GM12801 (cell line): ENCODE results near the gene CLIC3.

Experiments
- CTCF ChIP-seq: IDR thresholded peaks from one replicate; pipeline ENCODE4 v1.5.1; 2011; ENCODE audit warnings: control low read depth; ENCODE audit not compliant: insufficient read length; ENCODE audit errors: extremely low read depth

Gene CLIC3

GRCh38 chr9:136947955-136948510 lies 48.3 kb downstream of the CLIC3 start:
- no peak for TF ChIP-seq CTCF

- TF ChIP-seq CTCF = no peak
These were observed 49.1 kb downstream of the CLIC3 start for GRCh38 chr9:136947028-136947891.

GRCh38 chr9:136946228-136947027 lies 49.9 kb downstream of the CLIC3 start:
- TF ChIP-seq CTCF = no peak

GRCh38 chr9:136945333-136946227 lies 50.8 kb downstream of the CLIC3 start:
- no peak for TF ChIP-seq CTCF
